Adrenal gland (tissue), 12 donors: ENCODE data around the gene PGAP1. TPM values are rescaled to one million over a fixed set of nuclear protein-coding genes. Genes with fewer than 3 reads are reported as not detected.

Source experiments
- DNase-seq, 7 donors: peaks; one replicate each; pipeline ENCODE4 v3.0.0-alpha.2; 2019 to 2020
- H3K27ac ChIP-seq, 5 donors: fragments of 200-600 bp; sonication (generic) in 4 of 5; 1 replicate in 3 of 5; 2 replicates in 2 of 5; pipeline versions ENCODE4 v1.5.1 to v1.8.0; 2016 to 2020; ENCODE audit warnings: mild to moderate bottlenecking in 1 of 5
- H3K27me3 ChIP-seq: fragments of 200-600 bp; 2 replicates; pipeline ENCODE4 v1.8.0; 2021
- H3K36me3 ChIP-seq, 2 donors: fragments of 200-600 bp; replicated peaks in 1 of 2; 1 replicate in 1 of 2; 2 replicates in 1 of 2; pipeline versions ENCODE4 v1.5.1 to v1.8.0; 2018 to 2022
- H3K4me1 ChIP-seq, 2 donors: fragments of 200-600 bp; replicated peaks in 1 of 2; 1 replicate in 1 of 2; 2 replicates in 1 of 2; pipeline versions ENCODE4 v1.5.1 to v1.8.0; 2018 to 2021
- H3K4me3 ChIP-seq, 4 donors: fragments of 200-600 bp; sonication (generic) in 3 of 4; one replicate each; pipeline ENCODE4 v1.5.1; 2016 to 2018
- H3K9me3 ChIP-seq, 3 donors: fragments of 200-600 bp; sonication (generic) in 1 of 3; replicated peaks in 1 of 3; 1 replicate in 2 of 3; 2 replicates in 1 of 3; pipeline versions ENCODE4 v1.5.1 to v1.8.0; 2016 to 2021
- POLR2A ChIP-seq, 2 donors: fragments of 450-650 bp; IDR thresholded peaks; one replicate each; pipeline ENCODE4 v1.6.1; 2017; ENCODE audit warnings: antibody characterized with exemption in 2 of 2, mild to moderate bottlenecking in 2 of 2, moderate library complexity in 1 of 2
- WGBS, 4 donors: extraction: QIAGEN DNeasy Blood & Tissue Kit in 2 of 4; methylation state at CpG; one replicate each; pipeline versions ENCODE4 v1.1.5 to v1.1.7; 2013 to 2017; 5-methylcytosine and 5-hydroxymethylcytosine counted together
- intact Hi-C, 2 donors: fragments of 100-400 bp; cut with DNase I; formaldehyde crosslinking; loops; one replicate each; pipeline versions ENCODE4 v1.14.1 to v1.15.0; 2022 to 2023
- polyA plus RNA-seq, 3 donors: library from polyadenylated mRNA; stranded (reverse); fragments of 200-250 nt in 2 of 3; fragments of 350-450 nt in 1 of 3; fragmentation: Illumina TruSeq in 1 of 3; extraction: RNeasy Lipid Tissue Mini Kit (QIAGEN cat#74804) in 1 of 3; gene quantifications; one replicate each; pipeline ENCODE4 v1.2.3, GENCODE V29; 2013 to 2014
- total RNA-seq, 9 donors: library from RNA; depleted of rRNA in 4 of 9; stranded (reverse); fragments of >200 nt in 4 of 9; fragments of 120-200 nt in 1 of 9; fragmentation: NEBNext Ultra II Directional in 1 of 9; extraction: Animal tissue kit (Norgen Biotek cat#: 25700) in 1 of 9; gene quantifications; one replicate each; pipeline versions ENCODE4 v1.1.0 to v1.2.4, GENCODE V29; 2013 to 2023
- TF ChIP-seq, protein P1 (sequence below), 6 experiments: fragments of 450-650 bp in 4 of 6; fragments of 200-600 bp in 2 of 6; sonication (generic) in 1 of 6; IDR thresholded peaks; 1 replicate in 5 of 6; 2 replicates in 1 of 6; pipeline versions ENCODE4 v1.5.1 to v1.8.0; 2016 to 2021; ENCODE audit warnings: antibody characterized with exemption in 6 of 6, mild to moderate bottlenecking in 2 of 6, moderate library complexity in 1 of 6
- donor health status: healthy with polysubstance abuse.
- donor health status: Bipolar disorder and iron deficiency.
- donor health status: DM: yes; HTN: yes; CAD: no.
- donor health status: DM: no; HTN: no; CAD: no.
- donor health status: DM: no; HTN: no; CAD: no.
- donor health status: DM: yes; HTN: yes; CAD: no.

PGAP1 gene
- total and polyA plus RNA-seq, 12 donors, result 1.8 to 11.6 (median 6.5) TPM

DNA sequence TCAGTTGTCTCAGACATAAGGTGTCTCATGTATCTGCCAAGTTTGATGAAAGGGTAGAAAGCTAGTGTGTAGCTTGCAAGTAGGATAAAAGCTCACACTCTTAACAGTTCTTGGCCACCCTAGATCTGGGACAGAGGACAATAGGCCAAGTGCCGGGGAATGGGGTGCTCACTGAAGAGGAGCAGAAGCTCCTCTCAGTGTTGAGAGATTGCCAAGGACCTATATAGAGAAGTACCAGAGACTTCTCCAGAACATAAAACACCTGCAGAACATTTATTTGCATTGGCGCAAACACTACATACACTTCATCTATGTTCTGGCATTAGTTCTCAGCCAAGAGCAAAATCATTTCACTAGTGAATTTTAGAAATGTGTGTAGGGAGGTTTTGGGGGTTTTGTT lies 124.1 kb downstream of the PGAP1 start:
- no peak for TF ChIP-seq POLR2A (IDR thresholded peaks at IDR 0.05)
- TF ChIP-seq, protein P1, sequence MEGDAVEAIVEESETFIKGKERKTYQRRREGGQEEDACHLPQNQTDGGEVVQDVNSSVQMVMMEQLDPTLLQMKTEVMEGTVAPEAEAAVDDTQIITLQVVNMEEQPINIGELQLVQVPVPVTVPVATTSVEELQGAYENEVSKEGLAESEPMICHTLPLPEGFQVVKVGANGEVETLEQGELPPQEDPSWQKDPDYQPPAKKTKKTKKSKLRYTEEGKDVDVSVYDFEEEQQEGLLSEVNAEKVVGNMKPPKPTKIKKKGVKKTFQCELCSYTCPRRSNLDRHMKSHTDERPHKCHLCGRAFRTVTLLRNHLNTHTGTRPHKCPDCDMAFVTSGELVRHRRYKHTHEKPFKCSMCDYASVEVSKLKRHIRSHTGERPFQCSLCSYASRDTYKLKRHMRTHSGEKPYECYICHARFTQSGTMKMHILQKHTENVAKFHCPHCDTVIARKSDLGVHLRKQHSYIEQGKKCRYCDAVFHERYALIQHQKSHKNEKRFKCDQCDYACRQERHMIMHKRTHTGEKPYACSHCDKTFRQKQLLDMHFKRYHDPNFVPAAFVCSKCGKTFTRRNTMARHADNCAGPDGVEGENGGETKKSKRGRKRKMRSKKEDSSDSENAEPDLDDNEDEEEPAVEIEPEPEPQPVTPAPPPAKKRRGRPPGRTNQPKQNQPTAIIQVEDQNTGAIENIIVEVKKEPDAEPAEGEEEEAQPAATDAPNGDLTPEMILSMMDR (IDR thresholded peaks at IDR 0.05), result no peak
- DNase-seq, result no peak
- no peaks in the 10 kb centered on the region for H3K36me3 ChIP-seq
- intact Hi-C loops, result no loop called here
- no peaks in the 10 kb centered on the region for H3K27me3 ChIP-seq
- peak overlapping the region in 2 of 5 donors; percentile 65 to 84 for H3K27ac ChIP-seq
- WGBS, 4 donors, result 83 to 100% (median 86%) methylated on average over 2 of the region's 2 CpGs
- peaks cover 6 to 35% of the 10 kb centered on the region in 2 donors for H3K4me1 ChIP-seq
- H3K9me3 ChIP-seq, result no peaks in the 10 kb centered on the region
- no peak overlapping the region for H3K4me3 ChIP-seq

DNA sequence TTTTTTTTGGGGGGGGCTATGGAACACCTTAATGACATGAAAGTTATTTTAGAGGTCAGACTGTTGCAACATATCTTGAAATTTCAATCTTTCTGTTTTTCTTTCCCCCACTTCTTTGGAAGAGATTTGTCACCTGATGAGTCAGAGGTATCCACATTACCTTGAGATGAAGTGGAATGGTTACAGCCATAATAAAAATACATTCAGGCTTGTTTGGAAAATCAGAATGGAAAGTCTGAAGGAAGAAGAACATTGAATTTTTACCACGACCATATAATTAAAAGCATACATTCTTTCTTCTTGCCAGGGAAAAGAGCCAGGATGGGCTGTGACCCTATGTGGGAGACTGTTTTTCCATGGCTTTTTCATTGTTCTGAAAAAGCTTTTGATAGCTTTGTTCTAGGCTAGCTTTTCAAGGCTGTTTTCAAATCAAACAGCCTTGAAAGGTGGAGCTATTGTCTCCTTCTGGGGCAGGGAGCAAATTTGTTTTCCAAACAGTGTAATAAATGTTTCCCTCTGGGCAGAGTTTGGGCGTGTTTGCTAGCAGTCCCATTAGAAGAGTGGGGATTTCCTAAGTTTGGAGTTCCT lies 124.7 kb downstream of the PGAP1 start:
- H3K27ac ChIP-seq, result peak overlapping the region in 4 of 5 donors; percentile 24 to 84 (median 47)
- H3K36me3 ChIP-seq, result peaks cover 0 to 5% of the 10 kb centered on the region in 2 donors
- peak in 1 of 7 donors; percentile 13 for DNase-seq
- WGBS, 4 donors, result 16 to 27% (median 22%) methylated on average over 2 of the region's 2 CpGs
- no peak overlapping the region for H3K4me3 ChIP-seq
- H3K9me3 ChIP-seq, result no peaks in the 10 kb centered on the region
- peaks cover 6 to 35% of the 10 kb centered on the region in 2 donors for H3K4me1 ChIP-seq
- H3K27me3 ChIP-seq, result no peaks in the 10 kb centered on the region
- no peak for TF ChIP-seq POLR2A (IDR thresholded peaks at IDR 0.05)
- TF ChIP-seq, protein P1 (IDR thresholded peaks at IDR 0.05), result no peak
- intact Hi-C loops, result no loop called here

DNA sequence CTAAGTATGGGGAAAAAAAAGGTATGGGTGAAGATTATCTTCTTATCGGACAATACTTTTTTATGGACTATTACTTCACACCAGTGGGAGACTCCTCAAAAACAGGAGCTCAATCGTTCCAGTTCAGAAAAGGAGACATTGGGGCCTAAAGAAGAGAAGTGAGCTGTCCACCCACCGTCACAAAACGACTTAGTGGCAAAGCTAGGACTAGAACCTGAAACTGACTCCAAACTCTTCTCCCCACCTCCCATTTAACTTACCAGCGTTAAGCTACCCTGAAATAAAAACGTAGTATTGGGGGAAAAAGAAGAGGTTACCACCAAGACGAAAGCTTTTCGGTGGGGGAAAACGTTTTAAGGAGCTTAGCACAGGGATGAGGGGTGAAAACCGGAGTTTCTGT lies 127.5 kb downstream of the PGAP1 start:
- peak overlapping the region in 4 of 5 donors; percentile 0 to 86 (median 70) for H3K27ac ChIP-seq
- no peaks in the 10 kb centered on the region for H3K9me3 ChIP-seq
- DNase-seq, result no peak
- peak overlapping the region; percentile 19 to 97 (median 76) for H3K4me3 ChIP-seq
- peaks cover 0 to 25% of the 10 kb centered on the region in 2 donors for H3K36me3 ChIP-seq
- peaks cover 6 to 35% of the 10 kb centered on the region in 2 donors for H3K4me1 ChIP-seq
- 5 to 7% (median 6%) methylated on average over 10 of the region's 10 CpGs for WGBS, 4 donors
- TF ChIP-seq POLR2A (IDR thresholded peaks at IDR 0.05), result no peak
- H3K27me3 ChIP-seq, result no peaks in the 10 kb centered on the region
- intact Hi-C loops, result loop anchor here in 1 of 2 donors (10.0 kb wide), 1 partner anchor 126 kb away; the partner anchor contains the start of gene PGAP1

DNA sequence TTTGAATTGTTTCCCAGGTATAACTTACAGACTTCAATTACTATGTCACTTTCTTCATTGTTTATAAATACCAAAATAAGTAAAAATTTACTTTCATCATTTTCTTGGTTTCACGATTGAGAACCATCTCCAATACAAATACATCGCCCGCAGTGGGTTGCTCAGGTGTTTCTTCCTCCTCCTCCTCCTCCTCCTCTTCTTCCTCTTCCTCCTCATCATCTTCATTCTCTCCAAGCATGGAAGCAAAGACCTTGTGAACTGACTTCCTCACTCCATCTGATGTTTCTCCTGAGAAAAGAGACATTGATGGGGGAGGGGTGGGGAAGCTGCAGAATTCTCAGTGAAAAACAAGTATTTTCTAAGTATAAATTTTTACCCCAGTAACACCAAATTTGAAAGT lies 133.6 kb downstream of the PGAP1 start:
- Histone ChIP-seq H3K4me3 (no peak overlapping the region), H3K36me3 (peaks cover 0 to 80% of the 10 kb centered on the region in 2 donors), H3K9me3 (no peaks in the 10 kb centered on the region), H3K27me3 (no peaks in the 10 kb centered on the region), H3K27ac (no peak overlapping the region), H3K4me1 (peaks cover 0 to 2% of the 10 kb centered on the region in 2 donors)
- DNase-seq, result no peak
- TF ChIP-seq, protein P1 (IDR thresholded peaks at IDR 0.05), result no peak
- TF ChIP-seq POLR2A (IDR thresholded peaks at IDR 0.05), result no peak
- intact Hi-C loops, result loop anchor here in 1 of 2 donors (10.0 kb wide), 1 partner anchor 132 kb away; the partner anchor contains the start of gene PGAP1
- WGBS, 4 donors, result 94 to 99% (median 97%) methylated on average over 3 of the region's 3 CpGs
